HCT116 (cell line): Measurements from ENCODE around the gene FNDC1. TPM values are rescaled to one million over a fixed set of nuclear protein-coding genes. Genes with fewer than 3 reads are reported as not detected.

Source experiments
- ATAC-seq: fragments of 200-7000 bp; cut with Tn5 transposase; 2 replicates; pipeline ENCODE4 v1.9.1; 2020; ENCODE audit warnings: mild to moderate bottlenecking, moderate library complexity
- BruUV-seq: library from RNA; stranded (reverse); fragments of 400-500 nt; replicated peaks from 2 replicates; lab custom pipeline; 2021; lab: Mats Ljungman, UMichigan
- CTCF ChIA-PET: fragments of 300-600 bp; sonication (Branson Sonifier 250); formaldehyde crosslinking; loops from one replicate; lab custom pipeline; 2021; ENCODE audit warnings: antibody characterized with exemption; lab: Charles Lee
- POLR2A ChIA-PET: fragments of 300-600, 350-600 bp; sonication (Branson Sonifier 250); formaldehyde crosslinking; loops from one replicate; lab custom pipeline; 2021; ENCODE audit warnings: antibody characterized with exemption; lab: Charles Lee
- RAD21 ChIA-PET, 2 experiments: fragments of 300-600 bp; sonication (Branson Sonifier 250); formaldehyde crosslinking; loops; one replicate each; lab custom pipeline; 2023; ENCODE audit warnings: low total read pairs in 2 of 2; ENCODE audit not compliant: uncharacterized antibody in 2 of 2, unreplicated experiment in 2 of 2, low non-redundant PET in 1 of 2; lab: Charles Lee
- DNase-seq: peaks from one replicate; pipeline ENCODE4 v3.0.0-alpha.2; 2010; ENCODE audit warnings: low read depth, low spot score
- H2AFZ ChIP-seq: fragments of 200-600 bp; shearing (Covaris generic), sonication (generic); 2 replicates; pipeline ENCODE4 v1.6.1; 2017; ENCODE audit warnings: low read depth, mixed run types, mixed read lengths, antibody characterized with exemption, low read length; ENCODE audit not compliant: poor library complexity, severe bottlenecking
- H3K27ac ChIP-seq: 2 replicates; pipeline ENCODE4 v1.5.1; 2012; ENCODE audit warnings: low read depth, low read length
- H3K27me3 ChIP-seq: fragments of 200-600 bp; sonication (generic); 2 replicates; pipeline ENCODE4 v1.6.1; 2016; ENCODE audit warnings: mixed run types, low read length, mixed read lengths; ENCODE audit not compliant: insufficient read depth
- H3K36me3 ChIP-seq, 2 experiments: fragments of 200-500 bp in 1 of 2; fragments of 200-600 bp in 1 of 2; sonication (Bioruptor generic) in 1 of 2; sonication (generic) in 1 of 2; 2 replicates each; pipeline versions ENCODE4 v1.5.1 to v1.6.1; 2014 to 2016; ENCODE audit warnings: low read length in 2 of 2, inconsistent platforms in 1 of 2, mixed read lengths in 1 of 2, mixed run types in 1 of 2; ENCODE audit not compliant: insufficient read depth in 2 of 2, control insufficient read depth in 1 of 2
- H3K4me1 ChIP-seq, 2 experiments: fragments of 200-600 bp in 1 of 2; sonication (generic) in 1 of 2; 2 replicates each; pipeline versions ENCODE4 v1.5.1 to v1.6.1; 2012 to 2017; ENCODE audit warnings: low read length in 2 of 2, inconsistent platforms in 1 of 2, mild to moderate bottlenecking in 1 of 2, mixed read lengths in 1 of 2, mixed run types in 1 of 2, moderate library complexity in 1 of 2; ENCODE audit not compliant: insufficient read depth in 2 of 2, control insufficient read depth in 1 of 2
- H3K4me2 ChIP-seq: fragments of 200-600 bp; sonication (generic); 2 replicates; pipeline ENCODE4 v1.6.1; 2017; ENCODE audit warnings: mixed run types, low read length, mixed read lengths
- H3K4me3 ChIP-seq, 2 experiments: fragments of 200-600 bp in 1 of 2; sonication (generic) in 1 of 2; replicated peaks in 1 of 2; 2 replicates each; pipeline ENCODE4 v1.5.1; 2011 to 2016; ENCODE audit warnings: low read length in 2 of 2, control low read depth in 1 of 2, low read depth in 1 of 2, mild to moderate bottlenecking in 1 of 2, mixed read lengths in 1 of 2, mixed run types in 1 of 2
- H3K79me2 ChIP-seq: fragments of 200-600 bp; sonication (generic); 2 replicates; pipeline ENCODE4 v1.6.1; 2017; ENCODE audit warnings: mild to moderate bottlenecking, mixed run types, low read length, moderate library complexity, mixed read lengths; ENCODE audit not compliant: insufficient read depth
- H3K9ac ChIP-seq: fragments of 200-600 bp; sonication (generic); 2 replicates; pipeline ENCODE4 v1.6.1; 2016; ENCODE audit warnings: low read length, mixed read lengths
- H3K9me2 ChIP-seq: fragments of 200-600 bp; sonication (generic), shearing (Covaris generic); 2 replicates; pipeline ENCODE4 v1.6.1; 2017; ENCODE audit warnings: mixed run types, mild to moderate bottlenecking, moderate library complexity; ENCODE audit not compliant: insufficient read depth
- H3K9me3 ChIP-seq, 2 experiments: fragments of 200-500 bp in 1 of 2; fragments of 200-600 bp in 1 of 2; sonication (Bioruptor generic) in 1 of 2; sonication (generic) in 1 of 2; 2 replicates each; pipeline ENCODE4 v1.6.1; 2014 to 2017; ENCODE audit warnings: low read length in 2 of 2, mixed read lengths in 2 of 2, inconsistent platforms in 1 of 2, low read depth in 1 of 2, mild to moderate bottlenecking in 1 of 2, mixed run types in 1 of 2, moderate library complexity in 1 of 2; ENCODE audit not compliant: control insufficient read depth in 1 of 2, insufficient read depth in 1 of 2
- H4K20me1 ChIP-seq: fragments of 200-600 bp; sonication (generic), shearing (Covaris generic); 2 replicates; pipeline ENCODE4 v1.6.1; 2017; ENCODE audit warnings: mixed run types, mild to moderate bottlenecking, moderate library complexity; ENCODE audit not compliant: insufficient read depth
- ELF1 ChIP-seq: IDR thresholded peaks from 2 replicates; pipeline ENCODE4 v1.6.1; 2012; ENCODE audit warnings: low read depth, borderline replicate concordance
- POLR2A ChIP-seq: IDR thresholded peaks from 2 replicates; pipeline ENCODE4 v1.7.0; 2011; ENCODE audit warnings: borderline replicate concordance; ENCODE audit not compliant: insufficient read depth, insufficient read length; ENCODE audit errors: extremely low read depth
- RAD21 ChIP-seq: IDR thresholded peaks from 2 replicates; pipeline ENCODE4 v1.6.1; 2012; ENCODE audit warnings: low read depth, mild to moderate bottlenecking
- SRF ChIP-seq: IDR thresholded peaks from 2 replicates; pipeline ENCODE4 v1.6.1; 2012; ENCODE audit warnings: low read depth
- TCF7L2 ChIP-seq: IDR thresholded peaks from 2 replicates; pipeline ENCODE4 v1.7.0; 2011; ENCODE audit warnings: borderline replicate concordance, inconsistent platforms; ENCODE audit not compliant: insufficient read depth, insufficient read length; ENCODE audit errors: extremely low read depth
- YY1 ChIP-seq: IDR thresholded peaks from 2 replicates; pipeline ENCODE4 v1.6.1; 2011; ENCODE audit warnings: low read length, low read depth, moderate library complexity, mild to moderate bottlenecking; ENCODE audit not compliant: insufficient replicate concordance; ENCODE audit errors: extremely low read depth
- intact Hi-C: fragments of 100-400 bp; cut with micrococcal nuclease; formaldehyde crosslinking; loops from 2 replicates; pipeline ENCODE4 v1.10.0; 2022
- total RNA-seq: library from RNA; stranded (reverse); gene quantifications from one replicate; pipeline ENCODE4 v1.2.1, GENCODE V29; 2021; ENCODE audit not compliant: unreplicated experiment

FNDC1 gene
- total RNA-seq, 1 experiment from 2014 or later = 0.07 TPM

DNA sequence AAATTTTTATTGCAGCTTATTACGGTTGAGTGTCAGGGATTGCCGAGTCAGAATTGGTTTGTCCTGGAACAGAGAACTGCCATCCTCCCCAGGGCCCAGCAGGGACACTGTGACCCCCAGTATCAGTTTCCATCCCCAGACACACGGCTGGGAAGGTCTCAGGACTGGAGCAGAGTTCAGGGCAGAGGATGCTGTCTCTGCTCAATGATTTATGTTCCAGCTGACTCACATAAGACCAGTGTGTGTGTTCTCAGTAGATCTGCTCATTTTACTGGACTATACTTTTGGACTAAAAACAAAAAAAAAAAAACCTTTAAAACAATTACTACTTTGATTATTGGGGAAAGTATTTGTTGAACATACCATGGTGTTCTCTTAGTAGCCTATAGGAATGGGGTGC lies 44.2 kb downstream of the FNDC1 start:
- H4K20me1 ChIP-seq = no peaks in the 10 kb centered on the region
- peaks cover 15% of the 10 kb centered on the region; the same call in 1 of the 2 replicates for H3K27me3 ChIP-seq
- no peaks in the 10 kb centered on the region for H3K9me2 ChIP-seq
- DNase-seq = no peak
- POLR2A ChIA-PET = interaction anchor here (0.5 kb wide), 1 partner anchor 14 kb away, joined by 3 read pairs; no protein-coding TSS in a partner anchor
- CTCF ChIA-PET = interaction anchor here (0.7 to 1.6 kb wide), 3 partner anchors 395 to 441 kb away, joined by 3 read pairs; no protein-coding TSS in a partner anchor
- intact Hi-C loops = no loop called here
- no TSS peak for BruUV-seq
- ATAC-seq = no peak
- H3K36me3 ChIP-seq = no peaks in the 10 kb centered on the region
- no peak overlapping the region for H3K4me3 ChIP-seq
- TF ChIP-seq YY1 (no peak), TCF7L2 (no peak), SRF (no peak)
- no peak overlapping the region for H3K27ac ChIP-seq
- H2AFZ ChIP-seq = no peak overlapping the region
- H3K9me3 ChIP-seq = no peaks in the 10 kb centered on the region
- no peak overlapping the region for H3K4me2 ChIP-seq
- RAD21 ChIA-PET = no interaction called here
- no peaks in the 10 kb centered on the region for H3K79me2 ChIP-seq
- 0 out of 4 replicates have a peak, but pooled peaks cover 0 to 4% of the 10 kb centered on the region in 2 experiments for H3K4me1 ChIP-seq
- H3K9ac ChIP-seq = no peak overlapping the region

DNA sequence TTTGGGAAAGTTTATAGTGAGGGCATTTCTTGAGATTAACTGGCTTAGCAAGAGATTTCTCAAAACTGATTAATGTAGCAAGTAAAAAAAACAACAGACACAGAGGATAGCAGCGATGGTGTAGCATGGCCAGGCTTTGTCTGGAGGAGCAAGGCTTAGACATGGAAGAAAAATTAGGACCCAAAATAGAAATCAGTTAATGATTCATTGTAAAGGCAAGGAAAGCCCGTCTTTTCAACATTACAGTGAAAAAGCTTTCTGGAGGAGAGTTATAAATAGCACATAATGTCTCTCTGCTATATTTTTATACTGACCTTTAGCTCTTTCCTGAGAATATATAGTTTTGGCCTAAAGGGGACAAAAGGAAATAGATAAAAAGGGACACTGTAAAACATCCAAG lies 45.1 kb downstream of the FNDC1 start:
- Histone ChIP-seq H3K9me2 (no peaks in the 10 kb centered on the region), H2AFZ (no peak overlapping the region), H3K4me1 (0 out of 4 replicates have a peak, but pooled peaks cover 0 to 4% of the 10 kb centered on the region in 2 experiments), H3K27ac (no peak overlapping the region), H3K79me2 (no peaks in the 10 kb centered on the region), H3K4me3 (no peak overlapping the region), H3K9me3 (no peaks in the 10 kb centered on the region), H3K36me3 (no peaks in the 10 kb centered on the region), H3K27me3 (peaks cover 15% of the 10 kb centered on the region; the same call in 1 of the 2 replicates), H3K9ac (no peak overlapping the region), H4K20me1 (no peaks in the 10 kb centered on the region), H3K4me2 (no peak overlapping the region)
- no peak for ATAC-seq
- no peak for DNase-seq
- intact Hi-C loops = no loop called here
- BruUV-seq = no TSS peak
- ChIA-PET RAD21 (no interaction called here), POLR2A (interaction anchor here (0.5 kb wide), 1 partner anchor 13 kb away, joined by 3 read pairs; no protein-coding TSS in a partner anchor), CTCF (no interaction called here)
- no peak for TF ChIP-seq ELF1
- TF ChIP-seq RAD21 = no peak
- no peak for TF ChIP-seq POLR2A
- TF ChIP-seq TCF7L2 = no peak
